Activated CD8-positive, alpha-beta memory T cell treated with anti-CD3 and anti-CD28 coated beads for 24 hours (primary cell): ENCODE measurements around the gene ARMC2.
"Not testable (repeated sequence)": the region's sequence is repeated elsewhere in the genome, so short reads cannot be mapped to it uniquely, and the experiment has no call there.

Experiments
- DNase-seq: peaks from one replicate; pipeline ENCODE4 v3.0.0-alpha.2; 2020

Gene ARMC2

GRCh38 chr6:108872575-108872974, 24.4 kb downstream of the ARMC2 start:
- no peak for DNase-seq

- no peak for DNase-seq
Measured at GRCh38 chr6:108873251-108873650, 25.0 kb downstream of the ARMC2 start.

- DNase-seq = no peak
Measured at GRCh38 chr6:108873971-108874370, 25.7 kb downstream of the ARMC2 start.

GRCh38 chr6:108874470-108875160, 26.4 kb downstream of the ARMC2 start:
- peak; percentile 82 for DNase-seq

GRCh38 chr6:108875161-108875555, 26.9 kb downstream of the ARMC2 start:
- no peak for DNase-seq

GRCh38 chr6:108877046-108877751, 29.0 kb downstream of the ARMC2 start:
- no peak for DNase-seq

GRCh38 chr6:108878942-108879341, 30.7 kb downstream of the ARMC2 start:
- no peak for DNase-seq

GRCh38 chr6:108883172-108883571, 35.0 kb downstream of the ARMC2 start:
- no peak for DNase-seq

- DNase-seq = no peak
Measured at GRCh38 chr6:108884211-108885059, 36.2 kb downstream of the ARMC2 start.

- DNase-seq = no peak
Measured at GRCh38 chr6:108888052-108888451, 39.8 kb downstream of the ARMC2 start.

- DNase-seq = no peak
Measured at GRCh38 chr6:108888745-108889144, 40.5 kb downstream of the ARMC2 start.

- not testable (repeated sequence) for DNase-seq
Measured at GRCh38 chr6:108890898-108891297, 42.7 kb downstream of the ARMC2 start.

- DNase-seq = no peak
Measured at GRCh38 chr6:108895571-108895970, 47.3 kb downstream of the ARMC2 start.

GRCh38 chr6:108896111-108896661, 48.0 kb downstream of the ARMC2 start:
- no peak for DNase-seq

- DNase-seq = no peak
Measured at GRCh38 chr6:108897371-108897770, 49.1 kb downstream of the ARMC2 start.

GRCh38 chr6:108902382-108902792, 54.2 kb downstream of the ARMC2 start:
- no peak for DNase-seq

GRCh38 chr6:108903796-108904195, 55.6 kb downstream of the ARMC2 start:
- DNase-seq = no peak

- DNase-seq = no peak
Measured at GRCh38 chr6:108904741-108905140, 56.5 kb downstream of the ARMC2 start.

GRCh38 chr6:108914235-108915022, 66.2 kb downstream of the ARMC2 start:
- DNase-seq = peak; percentile 64

- no peak for DNase-seq
Measured at GRCh38 chr6:108915258-108915657, 67.0 kb downstream of the ARMC2 start.

GRCh38 chr6:108916026-108916686, 67.9 kb downstream of the ARMC2 start:
- DNase-seq = no peak

- no peak for DNase-seq
Measured at GRCh38 chr6:108920751-108921150, 72.5 kb downstream of the ARMC2 start.
